Bronchial epithelial cell (primary cell): ENCODE data around the gene TUFT1. TPM values are rescaled to one million over a fixed set of nuclear protein-coding genes. Genes with fewer than 3 reads are reported as not detected.

Experiments
- DNase-seq: peaks from one replicate; pipeline ENCODE4 v3.0.0-alpha.2; 2010; ENCODE audit warnings: low read depth
- FAIRE-seq: peaks from 2 replicates; lab custom pipeline; 2011; peaks lifted over from hg19 to GRCh38; lab: Jason Lieb, UNC
- H3K27me3 ChIP-seq: 2 replicates; pipeline ENCODE4 v1.5.1; 2011; ENCODE audit warnings: low read length; ENCODE audit not compliant: control insufficient read depth, insufficient read depth
- H3K36me3 ChIP-seq: 2 replicates; pipeline ENCODE4 v1.5.1; 2011; ENCODE audit warnings: low read length; ENCODE audit not compliant: control insufficient read depth, insufficient read depth
- H3K4me3 ChIP-seq: 2 replicates; pipeline ENCODE4 v1.5.1; 2011; ENCODE audit warnings: mild to moderate bottlenecking, low read depth, low read length, control low read depth
- total RNA-seq: library from RNA; depleted of rRNA; stranded (reverse); fragments of >200 nt; gene quantifications from 2 replicates; pipeline ENCODE4 v1.2.1, GENCODE V29; 2014
- TF ChIP-seq, protein P1 (sequence below): IDR thresholded peaks from 2 replicates; pipeline ENCODE4 v1.5.1; 2011; ENCODE audit warnings: mild to moderate bottlenecking, moderate library complexity, low read length, control low read depth, inconsistent platforms; ENCODE audit not compliant: insufficient read depth, severe bottlenecking

The TUFT1 gene
- total RNA-seq, 1 donor from 2014 or later = 25.0 TPM

DNA sequence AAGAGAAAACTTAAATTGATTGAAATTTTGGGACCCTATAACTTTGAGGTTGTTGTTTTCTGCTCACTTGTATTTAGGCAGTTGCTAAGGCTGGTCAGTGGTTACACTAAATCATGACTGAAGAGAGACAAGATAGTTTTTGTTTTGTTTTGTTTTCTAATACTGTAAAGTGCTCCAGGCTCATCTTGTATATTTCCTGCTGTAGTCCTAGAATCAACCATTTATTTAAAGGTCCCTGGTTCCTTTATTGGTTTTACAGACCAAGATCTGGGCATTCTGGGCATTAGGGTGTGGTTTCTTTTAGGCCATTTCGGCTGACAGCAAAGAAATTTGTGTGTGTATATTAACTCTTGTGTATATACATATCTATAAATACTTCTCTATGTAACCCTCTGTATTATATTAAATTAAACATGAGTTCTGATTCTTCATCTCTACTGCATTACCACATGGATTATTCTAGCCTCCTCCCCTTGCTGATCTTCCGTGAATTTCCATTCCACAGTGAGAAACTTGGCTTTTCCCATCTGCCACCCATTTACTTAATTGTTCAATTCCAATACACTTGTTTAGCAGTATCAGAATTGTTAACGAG, 86.7 kb downstream of the TUFT1 start:
- FAIRE-seq = no peak
- TF ChIP-seq, protein P1, sequence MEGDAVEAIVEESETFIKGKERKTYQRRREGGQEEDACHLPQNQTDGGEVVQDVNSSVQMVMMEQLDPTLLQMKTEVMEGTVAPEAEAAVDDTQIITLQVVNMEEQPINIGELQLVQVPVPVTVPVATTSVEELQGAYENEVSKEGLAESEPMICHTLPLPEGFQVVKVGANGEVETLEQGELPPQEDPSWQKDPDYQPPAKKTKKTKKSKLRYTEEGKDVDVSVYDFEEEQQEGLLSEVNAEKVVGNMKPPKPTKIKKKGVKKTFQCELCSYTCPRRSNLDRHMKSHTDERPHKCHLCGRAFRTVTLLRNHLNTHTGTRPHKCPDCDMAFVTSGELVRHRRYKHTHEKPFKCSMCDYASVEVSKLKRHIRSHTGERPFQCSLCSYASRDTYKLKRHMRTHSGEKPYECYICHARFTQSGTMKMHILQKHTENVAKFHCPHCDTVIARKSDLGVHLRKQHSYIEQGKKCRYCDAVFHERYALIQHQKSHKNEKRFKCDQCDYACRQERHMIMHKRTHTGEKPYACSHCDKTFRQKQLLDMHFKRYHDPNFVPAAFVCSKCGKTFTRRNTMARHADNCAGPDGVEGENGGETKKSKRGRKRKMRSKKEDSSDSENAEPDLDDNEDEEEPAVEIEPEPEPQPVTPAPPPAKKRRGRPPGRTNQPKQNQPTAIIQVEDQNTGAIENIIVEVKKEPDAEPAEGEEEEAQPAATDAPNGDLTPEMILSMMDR = no peak

GRCh38 chr1:151629278-151629677, 89.2 kb downstream of the TUFT1 start:
- Histone ChIP-seq H3K27me3 (no peaks in the 10 kb centered on the region), H3K36me3 (peaks cover 1% of the 10 kb centered on the region), H3K4me3 (no peak overlapping the region)
- FAIRE-seq (no peak), DNase-seq (no peak)
- TF ChIP-seq, protein P1 = no peak

More for the DNA sequence above, 86.7 kb downstream of the TUFT1 start:
- Histone ChIP-seq H3K36me3 (peaks cover 1% of the 10 kb centered on the region), H3K4me3 (no peak overlapping the region), H3K27me3 (no peaks in the 10 kb centered on the region)
- DNase-seq = no peak

Other genes starting within 250 kb of the TUFT1 start
- gene PI4KB, start 212.9 kb upstream of the TUFT1 start, total RNA-seq = 20.8 and 30.9 TPM in 2 replicates
- 8.8 and 16.6 TPM in 2 replicates for gene RFX5, start 193.1 kb upstream of the TUFT1 start, total RNA-seq
- 4.2 and 7.0 TPM in 2 replicates for gene SELENBP1, start 167.6 kb upstream of the TUFT1 start, total RNA-seq
- 350 and 396 TPM in 2 replicates for gene PSMB4, start 140.7 kb upstream of the TUFT1 start, total RNA-seq
- 6.6 and 10.2 TPM in 2 replicates for gene POGZ, start 80.8 kb upstream of the TUFT1 start, total RNA-seq
- gene CGN, start 28.9 kb upstream of the TUFT1 start, total RNA-seq = 4.2 and 12.5 TPM in 2 replicates
- gene SNX27, start 71.7 kb downstream of the TUFT1 start, total RNA-seq = 20.0 and 23.9 TPM in 2 replicates
- gene CELF3, start 176.5 kb downstream of the TUFT1 start, total RNA-seq = not detected in 2 replicates
- not detected in 2 replicates for gene RIIAD1, start 181.2 kb downstream of the TUFT1 start, total RNA-seq
- 83.2 and 110 TPM in 2 replicates for gene MRPL9, start 223.2 kb downstream of the TUFT1 start, total RNA-seq